ENCODE results near the gene SEMA3D.
A peak's percentile ranks its signal among the peaks of the same experiment; 100 is the strongest.

SEMA3D gene

DNA sequence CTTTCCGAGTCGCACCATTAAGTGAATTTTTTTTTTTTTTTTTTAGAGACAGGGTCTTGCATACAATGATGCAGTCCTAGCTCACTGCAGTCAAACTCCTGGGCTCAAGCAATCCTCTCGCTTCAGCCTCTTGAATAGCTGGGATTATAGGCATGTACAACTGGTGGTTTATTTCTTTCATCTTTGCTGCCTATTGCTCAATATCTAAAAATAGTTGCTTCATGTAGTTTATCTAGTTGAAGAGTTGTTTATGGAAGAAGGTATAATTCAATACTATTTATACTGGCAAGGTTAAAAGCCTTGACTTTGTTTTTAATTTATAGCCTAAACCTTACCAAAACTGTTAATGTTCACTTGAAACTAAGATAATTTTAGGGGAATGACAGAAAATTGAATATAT, 66.9 kb downstream of the SEMA3D start:
- no peak for DNase-seq

DNA sequence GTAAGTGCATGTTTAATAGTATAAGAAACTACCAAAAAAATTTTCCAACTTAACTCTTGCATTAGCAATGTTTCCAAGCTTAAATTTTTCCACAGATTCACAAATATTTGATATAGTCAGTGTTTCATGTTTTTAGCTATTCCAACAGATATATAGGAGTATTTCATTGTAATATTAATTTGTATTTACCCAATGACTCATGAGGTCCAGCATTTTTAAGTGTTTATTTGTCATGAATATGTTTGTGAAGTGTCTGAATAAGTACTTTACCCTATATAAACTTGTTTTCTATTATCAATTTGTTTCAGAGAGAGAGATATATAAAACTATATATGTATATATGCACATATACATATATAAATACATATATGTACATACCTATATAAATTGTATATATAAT, 71.0 kb downstream of the SEMA3D start:
- DNase-seq: no peak

DNA sequence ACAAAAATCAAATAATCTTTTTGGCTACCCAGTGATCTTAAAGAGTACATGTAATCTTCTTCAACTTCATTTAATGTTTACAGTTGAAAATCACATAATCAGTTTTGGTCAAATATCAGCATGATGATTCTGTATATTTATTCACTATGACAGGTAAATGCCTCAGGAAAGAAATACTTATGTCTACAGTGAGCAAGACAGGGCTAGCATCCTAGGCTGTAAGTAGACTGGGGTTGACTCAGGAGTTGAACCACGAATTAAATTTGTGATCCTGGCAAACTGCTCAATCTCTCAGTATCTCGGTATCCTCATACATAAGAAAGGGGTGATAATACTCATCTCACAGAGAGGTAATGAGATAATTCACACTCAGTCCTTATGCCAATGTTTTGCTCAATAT, 71.8 kb downstream of the SEMA3D start:
- DNase-seq: no peak

DNA sequence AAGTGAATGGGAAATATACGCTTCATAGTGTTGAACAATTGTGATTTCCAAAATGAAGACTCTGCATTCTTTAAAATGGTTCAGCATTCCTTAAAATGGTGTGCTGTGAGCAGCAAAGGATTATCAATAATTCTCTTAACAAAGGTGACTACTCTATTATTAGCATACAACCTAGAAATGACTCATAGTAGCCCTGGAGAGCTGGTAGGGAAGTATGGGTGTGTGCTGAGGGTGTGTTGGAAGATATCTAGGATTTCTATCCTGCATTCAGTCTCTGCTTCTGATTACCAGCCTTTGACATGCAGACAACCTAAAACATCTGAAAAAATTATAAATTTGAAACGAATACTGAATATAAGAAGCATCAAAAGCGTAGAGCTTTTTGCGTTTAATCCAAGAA, 72.5 kb downstream of the SEMA3D start:
- no peak for DNase-seq

DNA sequence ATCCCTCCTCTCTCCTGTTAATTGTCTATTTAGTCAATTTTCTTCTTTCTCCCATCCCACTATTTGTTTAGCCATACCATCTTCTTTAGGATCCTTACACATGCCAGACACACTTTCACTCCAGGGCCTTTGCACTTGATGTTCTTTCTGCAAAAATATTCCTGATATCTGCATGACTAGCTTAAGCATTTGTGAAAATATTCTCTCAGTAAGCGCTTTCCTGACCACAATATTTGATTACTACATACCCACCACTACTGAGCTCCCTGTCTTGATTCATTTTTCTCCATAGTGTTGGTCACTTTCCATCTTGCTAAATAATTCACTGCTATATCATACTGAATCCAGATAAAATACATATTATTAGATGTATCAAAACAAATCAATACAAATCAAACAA, 75.1 kb downstream of the SEMA3D start:
- DNase-seq: no peak

DNA sequence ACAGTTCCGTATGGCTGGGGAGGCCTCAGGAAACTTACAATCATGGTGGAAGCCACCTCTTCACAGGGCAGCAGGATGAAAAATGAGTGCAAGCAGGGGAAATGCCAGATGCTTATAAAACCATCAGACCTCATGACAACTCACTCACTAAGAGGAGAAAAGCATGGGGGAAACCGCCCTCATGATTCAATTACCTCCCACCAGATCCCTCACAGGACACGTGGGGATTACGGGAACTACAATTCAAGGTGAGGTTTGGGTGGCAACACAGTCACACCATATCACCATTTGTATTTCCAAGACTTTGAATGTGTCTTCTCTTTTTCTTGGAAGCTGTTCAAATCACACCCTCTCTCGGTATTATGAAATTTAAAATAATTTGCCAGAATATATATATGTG, 80.1 kb downstream of the SEMA3D start:
- no peak for DNase-seq

DNA sequence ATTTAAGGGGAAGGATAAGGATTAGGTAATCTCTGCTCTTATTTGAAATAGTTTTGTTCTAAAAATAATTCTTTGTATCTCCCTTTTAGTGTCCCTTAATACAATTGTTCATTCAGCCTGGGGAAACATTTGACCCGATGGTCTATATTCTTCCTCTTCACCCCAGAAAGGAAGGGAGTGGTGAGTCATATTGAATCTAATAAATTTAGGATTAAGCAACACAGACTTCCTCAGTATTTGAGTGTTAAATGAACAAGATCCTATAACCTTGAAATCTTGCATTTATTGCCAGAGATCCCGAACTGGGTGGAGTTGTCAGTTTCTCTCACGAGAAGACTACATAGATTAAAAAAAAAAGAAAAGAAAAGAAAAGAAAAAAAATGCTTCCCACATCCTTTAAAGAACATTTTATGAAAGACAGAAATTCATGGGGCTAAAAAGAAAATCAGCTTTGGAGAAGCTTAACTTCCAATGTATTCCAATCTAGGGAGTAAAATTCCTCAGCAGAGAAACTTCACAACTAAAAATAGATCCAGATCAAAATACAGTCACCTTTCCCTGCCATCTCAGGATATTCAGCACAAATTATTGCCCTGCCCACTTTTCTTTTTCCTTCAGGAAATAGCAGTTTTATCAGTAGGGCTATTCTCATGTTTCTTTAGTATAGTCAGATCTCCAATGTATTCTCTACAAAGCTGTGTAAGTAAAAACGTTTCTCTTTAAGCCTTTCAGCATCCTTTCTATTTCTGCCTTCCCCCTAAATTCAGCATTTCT, 82.2 kb downstream of the SEMA3D start:
- DNase-seq: no peak

DNA sequence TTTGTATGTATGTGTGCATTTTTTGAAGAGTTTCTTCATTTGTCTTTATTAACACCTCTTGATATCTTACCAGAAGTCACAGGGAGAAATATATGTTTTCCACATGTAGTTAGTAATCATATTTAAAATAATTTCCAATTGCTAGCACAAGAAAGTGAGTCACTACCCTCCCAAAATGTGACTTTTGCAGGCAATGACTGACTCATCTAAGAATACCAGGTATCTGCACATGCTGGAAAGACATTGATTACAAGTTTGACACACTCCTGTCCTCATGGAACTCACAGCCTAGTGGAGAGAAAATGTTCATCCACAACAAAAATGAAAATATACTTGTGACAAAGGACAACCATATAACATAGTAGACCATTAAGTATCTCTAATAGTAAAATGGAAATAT, 82.9 kb downstream of the SEMA3D start:
- no peak for DNase-seq

DNA sequence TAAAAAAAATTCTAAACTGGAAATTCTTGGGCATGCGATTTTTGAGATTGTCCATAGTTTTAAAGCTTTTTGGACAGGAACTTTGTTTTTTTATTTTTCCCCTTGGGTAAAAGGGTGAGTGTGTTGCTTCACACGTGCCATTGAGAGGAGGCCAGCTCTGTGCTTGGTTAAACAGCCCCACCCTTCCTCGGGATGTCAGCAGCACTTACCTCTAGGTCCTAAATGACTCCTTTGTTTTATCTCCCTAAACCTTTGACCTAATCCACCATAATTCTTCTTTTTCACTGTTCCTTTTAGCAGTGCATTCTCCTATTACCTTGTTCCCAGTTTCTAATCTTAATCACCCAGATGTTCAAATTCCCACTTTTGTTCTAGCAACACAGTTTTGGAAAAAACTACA, 83.5 kb downstream of the SEMA3D start:
- DNase-seq: no peak

DNA sequence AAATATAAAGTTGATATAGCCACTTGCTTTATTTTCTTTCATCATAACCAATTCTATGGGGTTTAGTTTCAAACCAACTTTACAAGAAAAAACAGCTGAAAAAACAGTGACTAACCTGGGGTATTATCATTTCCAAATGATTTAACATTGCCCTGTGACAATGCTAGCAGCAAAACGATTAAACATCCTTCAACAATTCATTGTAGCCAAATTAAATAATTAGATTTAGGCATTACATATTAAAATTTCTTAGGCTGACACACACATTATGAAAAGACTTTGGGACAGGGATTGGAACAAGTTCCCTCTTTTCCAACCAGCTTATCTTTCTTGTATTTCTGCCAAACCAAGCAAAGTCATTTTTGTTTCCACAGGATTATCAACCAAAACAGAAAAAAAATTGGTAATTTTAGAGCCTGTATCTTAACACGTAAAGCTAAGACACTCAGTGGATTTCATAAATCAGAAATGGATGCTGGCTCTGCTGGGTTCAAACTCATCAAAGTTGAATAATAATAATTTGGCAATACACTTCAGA, 84.0 kb downstream of the SEMA3D start:
- no peak for DNase-seq

DNA sequence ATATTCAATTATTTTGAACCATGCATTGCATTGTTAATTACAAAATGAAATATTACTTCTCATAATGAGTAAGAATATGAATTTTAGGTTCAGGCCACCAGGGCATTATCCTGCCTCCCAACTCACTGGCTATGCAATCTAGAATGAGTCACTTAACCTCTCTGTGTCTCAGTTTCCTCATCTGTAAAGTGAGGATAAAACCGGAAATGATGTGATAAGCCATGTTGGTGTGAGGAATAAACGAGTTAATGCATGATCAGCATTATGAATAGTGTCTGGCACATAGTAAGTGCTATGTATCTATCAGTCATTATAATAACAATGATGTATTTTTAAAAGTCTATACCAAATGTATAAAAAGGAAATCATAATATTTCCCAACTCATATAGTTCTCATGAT, 85.5 kb downstream of the SEMA3D start:
- DNase-seq: no peak

DNA sequence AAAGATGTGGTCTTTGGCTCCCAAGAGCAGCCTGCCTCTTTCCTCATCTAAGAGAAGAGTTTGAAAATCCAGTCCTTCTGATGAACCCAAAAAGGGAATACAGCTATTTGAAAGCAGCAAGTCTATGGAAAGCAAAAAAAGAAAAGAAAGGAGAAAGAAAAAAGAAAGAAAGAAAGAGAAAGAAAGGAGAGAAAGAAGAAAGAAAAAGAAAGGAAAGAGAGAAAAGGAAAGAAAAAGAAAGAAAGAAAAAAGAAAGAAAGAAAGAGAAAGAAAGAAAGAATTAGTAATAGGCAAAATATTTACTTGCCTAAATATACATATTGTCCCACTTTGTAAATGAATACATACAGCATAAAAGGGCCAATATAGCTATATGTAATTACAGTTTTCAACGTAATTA, 89.0 kb downstream of the SEMA3D start:
- no peak for DNase-seq

DNA sequence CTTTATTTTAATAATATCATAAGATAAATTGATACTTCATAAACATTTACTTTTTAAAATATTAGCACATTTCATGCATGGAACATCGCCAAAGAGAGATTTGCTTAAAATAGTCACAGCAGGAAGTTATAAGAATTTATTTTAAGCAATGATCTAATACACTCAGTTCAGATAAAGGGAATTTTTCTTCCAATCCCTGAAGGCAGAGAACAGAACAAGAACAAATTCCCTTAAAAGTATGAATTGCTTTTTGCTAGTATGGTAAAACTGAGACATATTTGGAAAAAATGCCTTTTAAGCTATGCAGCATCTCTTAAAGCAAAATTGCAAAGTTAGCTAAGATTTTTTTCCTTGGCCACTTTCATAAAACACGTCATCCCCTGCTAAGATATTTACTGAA, 91.0 kb downstream of the SEMA3D start:
- no peak for DNase-seq

DNA sequence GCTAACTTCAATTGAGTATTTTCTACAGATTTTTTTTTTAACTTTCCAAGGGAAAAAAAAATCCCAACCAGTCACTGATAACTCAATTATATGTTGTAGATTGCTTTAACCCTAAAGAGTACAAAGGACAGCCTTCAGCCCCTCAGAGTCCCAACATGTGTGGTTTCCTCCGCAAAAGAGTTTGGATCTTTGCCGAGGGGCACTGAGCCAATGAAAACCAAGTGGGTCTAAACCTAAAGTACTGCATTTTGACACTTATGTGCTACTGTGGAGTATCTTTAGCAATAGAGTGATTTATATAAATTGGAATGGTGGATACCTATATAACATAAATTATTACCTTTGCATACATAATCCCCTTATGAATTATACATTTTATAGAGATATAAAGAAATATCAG, 91.5 kb downstream of the SEMA3D start:
- peak; percentile 41 for DNase-seq

DNA sequence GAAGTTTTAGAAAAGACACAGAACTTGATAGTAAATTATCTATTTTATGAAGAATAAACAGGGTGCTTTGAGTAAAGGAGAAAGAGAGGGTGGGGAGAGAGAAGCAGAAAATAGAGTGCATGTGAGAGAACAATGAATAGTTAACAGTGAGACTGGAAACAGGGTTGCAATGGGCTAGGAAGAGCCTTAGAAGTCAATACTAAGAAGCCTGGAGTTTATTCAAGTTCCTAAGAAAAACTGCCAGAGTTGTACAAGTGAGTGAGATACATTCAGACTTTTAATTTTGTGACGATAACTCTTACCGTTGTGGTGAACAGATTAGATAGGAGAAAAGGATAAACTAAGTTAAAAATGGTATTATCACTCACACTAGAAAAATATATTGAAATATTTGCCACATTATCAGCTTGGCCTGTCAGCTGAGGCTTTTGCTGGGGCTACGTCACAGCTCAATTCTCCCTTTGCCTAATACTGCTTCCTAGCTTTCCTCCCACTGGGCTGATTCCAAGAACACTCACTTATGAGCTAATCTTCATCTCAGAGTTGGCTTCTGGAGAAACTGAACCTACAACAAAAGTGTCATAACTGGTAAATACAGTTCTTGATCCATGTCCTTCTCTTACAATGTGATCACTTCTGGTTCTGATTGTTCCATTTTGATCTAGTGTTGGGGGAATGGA, 92.7 kb downstream of the SEMA3D start:
- DNase-seq: peak; percentile 19

DNA sequence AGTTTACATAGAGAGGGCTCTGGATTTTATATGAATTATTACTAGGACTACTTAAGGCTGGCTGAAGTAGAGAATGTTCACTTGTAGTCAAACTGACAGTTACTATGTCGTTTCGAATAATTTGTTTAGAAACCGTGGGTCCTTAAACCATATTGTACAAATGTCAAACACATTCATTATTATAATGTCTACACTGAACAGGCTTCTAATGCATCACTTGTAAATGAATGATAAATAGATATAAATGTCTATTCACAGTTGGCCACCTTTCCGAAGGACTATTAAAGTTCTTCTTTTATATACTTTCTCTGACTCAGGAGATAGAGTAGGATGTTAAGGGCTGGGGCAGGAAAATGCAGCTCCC, 95.3 kb downstream of the SEMA3D start:
- DNase-seq: no peak

DNA sequence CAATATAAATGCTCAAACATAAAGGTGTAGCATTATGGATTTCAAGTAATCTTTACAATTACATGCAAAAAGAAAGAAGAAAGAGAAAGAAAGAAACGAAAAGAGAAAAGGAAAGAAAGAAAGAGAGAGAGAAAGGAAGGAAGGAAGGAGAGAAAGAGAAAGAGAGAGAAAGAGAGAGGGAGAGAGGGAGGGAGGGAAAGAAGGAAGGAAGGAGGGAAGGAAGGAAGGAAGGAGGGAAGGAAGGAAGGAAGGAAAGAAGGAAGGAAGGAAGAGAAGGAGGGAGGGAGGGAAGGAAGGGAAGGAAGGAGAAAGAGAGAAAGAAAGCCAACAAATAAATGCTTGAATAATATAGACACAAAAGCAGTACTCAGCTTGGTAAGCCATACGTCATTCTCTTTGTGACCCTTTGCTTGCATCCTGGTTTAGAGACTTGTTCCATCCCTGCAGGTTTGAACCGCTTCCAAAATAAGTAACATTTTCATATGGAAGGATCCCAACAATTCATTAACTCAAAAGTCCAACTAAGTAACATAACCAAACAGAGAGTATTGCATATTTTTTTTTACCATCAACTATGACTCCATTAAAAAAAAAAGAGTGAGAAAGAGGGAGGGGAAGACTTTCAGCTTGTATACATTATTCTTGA, 95.8 kb downstream of the SEMA3D start:
- no peak for DNase-seq

DNA sequence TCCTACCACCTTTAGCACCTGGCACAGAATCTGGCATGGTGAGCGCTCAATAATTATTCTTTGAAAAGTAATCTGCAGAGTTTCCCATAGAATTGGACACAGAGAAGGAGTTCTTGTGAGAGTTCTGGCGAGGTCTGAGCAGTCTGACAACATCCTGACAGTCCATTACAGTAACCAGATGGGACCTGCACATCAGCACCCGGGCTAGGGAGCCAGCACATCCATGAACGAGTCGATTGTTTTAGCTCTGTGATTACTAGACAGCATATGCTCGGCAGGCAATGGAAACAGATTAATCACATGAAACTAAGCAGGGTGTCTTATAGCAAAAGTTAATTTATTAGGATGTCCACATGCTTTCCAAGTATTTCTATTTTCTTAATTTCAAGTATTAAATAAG, 96.7 kb downstream of the SEMA3D start:
- DNase-seq: peak; percentile 15

DNA sequence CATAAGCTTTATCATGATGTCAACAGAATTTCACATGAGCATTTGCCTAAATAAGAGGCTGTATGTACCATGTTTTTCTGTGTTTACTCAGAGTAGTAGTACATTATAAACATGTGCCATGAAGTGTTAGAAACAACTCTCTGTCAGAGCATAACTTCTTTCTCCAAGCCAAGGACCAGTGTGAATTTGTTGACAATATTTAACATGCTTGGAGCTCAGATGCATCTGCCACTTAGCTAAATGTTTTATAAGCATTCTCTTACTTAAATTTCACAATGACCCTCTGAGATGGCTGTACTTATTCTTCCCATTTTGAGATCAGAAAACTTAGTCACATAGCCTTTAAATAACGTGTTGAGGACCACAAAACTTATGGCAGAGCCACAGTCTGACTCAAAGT, 105.0 kb downstream of the SEMA3D start:
- DNase-seq: no peak

DNA sequence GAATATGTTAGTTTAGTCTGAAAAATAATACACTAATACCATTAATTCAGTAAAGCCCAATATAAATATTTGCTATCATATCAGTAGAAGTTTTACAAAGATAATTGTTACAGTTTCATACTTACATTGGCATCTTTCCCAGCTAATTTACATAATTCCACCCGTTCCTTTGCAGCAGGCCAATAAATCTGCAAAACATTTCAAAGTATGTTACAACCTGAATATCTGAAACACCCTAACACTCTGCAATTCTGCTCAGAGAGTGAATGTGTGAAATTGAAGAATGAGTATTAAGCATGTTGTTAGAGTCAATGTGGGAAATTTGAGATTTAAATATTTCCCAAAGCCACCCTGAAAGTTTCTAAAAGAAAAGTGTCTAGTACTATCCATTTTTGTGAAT, 105.5 kb downstream of the SEMA3D start:
- no peak for DNase-seq

DNA sequence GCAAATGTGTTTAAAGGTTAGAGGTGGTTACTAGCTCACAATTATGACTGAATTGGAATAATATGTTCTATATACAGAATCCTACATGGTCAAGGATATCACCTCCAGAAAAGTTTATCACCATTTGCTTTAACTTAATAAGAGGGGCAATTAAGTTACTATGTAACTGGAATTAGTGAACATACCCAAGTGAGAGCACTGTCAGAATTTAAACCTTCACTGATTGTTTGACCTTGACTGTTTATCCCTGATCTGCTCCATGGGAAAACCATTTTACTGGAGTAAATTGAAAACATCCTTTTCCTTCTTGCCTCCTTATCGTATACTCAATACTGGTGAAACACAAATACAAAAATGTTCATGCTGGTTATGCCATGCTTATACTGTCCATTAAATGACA, 107.4 kb downstream of the SEMA3D start:
- no peak for DNase-seq

DNA sequence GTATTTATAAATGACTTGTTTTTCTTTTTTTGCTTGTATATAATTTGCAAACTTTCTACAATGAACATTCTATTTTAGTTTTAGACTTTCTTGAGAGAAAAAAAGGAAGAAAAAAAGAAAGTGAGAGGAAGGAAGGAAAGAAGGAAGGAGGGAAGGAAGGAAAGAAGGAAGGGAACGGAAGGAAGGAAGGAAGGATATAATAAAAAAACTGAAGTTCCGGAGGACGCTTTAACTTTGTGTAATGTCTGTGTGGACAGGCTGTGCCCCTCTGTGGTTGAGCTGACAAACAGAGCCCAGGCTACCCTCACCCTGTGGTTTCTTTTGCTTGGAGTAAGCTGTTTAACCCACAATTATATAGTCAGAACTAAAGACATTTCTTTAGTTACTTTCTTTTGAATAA, 108.7 kb downstream of the SEMA3D start:
- DNase-seq: peak; percentile 21

DNA sequence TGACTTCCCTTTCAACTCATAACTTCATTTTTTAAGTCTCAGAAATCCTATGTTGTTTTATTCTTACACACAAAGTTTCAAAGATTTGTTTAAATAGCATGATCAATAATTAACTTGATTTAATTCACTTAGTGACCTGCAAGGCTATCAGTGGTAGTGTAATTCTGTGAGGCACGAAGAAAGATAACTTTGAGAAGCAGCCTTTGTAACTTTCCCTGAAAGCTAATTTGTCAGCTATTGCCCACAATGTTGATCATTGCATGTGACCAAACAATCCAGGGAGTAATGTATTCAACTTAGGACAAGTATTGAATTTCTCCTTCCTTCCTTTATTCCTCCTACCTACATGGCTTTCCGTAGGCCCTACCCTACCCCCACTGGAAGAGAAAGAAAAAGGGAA, 111.0 kb downstream of the SEMA3D start:
- DNase-seq: no peak

DNA sequence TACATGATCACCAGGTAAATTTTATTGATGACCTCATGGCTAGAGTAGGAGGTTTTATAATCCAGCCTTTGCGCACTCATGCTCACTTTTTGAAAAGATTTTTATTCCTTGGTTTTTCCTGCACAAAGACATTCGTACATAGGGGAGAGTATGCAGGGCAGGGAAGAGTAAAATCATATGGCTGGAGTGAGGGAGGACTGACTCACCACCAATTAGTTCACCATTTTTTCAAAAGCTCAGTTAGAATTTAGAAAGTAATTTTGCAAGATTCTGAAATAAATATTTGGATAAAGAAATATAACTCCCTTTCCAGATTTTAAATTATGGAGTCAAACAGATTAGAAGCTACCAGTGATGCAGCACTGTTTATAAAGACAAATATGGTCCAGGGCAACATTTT, 111.9 kb downstream of the SEMA3D start:
- no peak for DNase-seq
